Measurements from ENCODE around the gene CROCC2. TPM values are rescaled to one million over a fixed set of nuclear protein-coding genes. Genes with fewer than 3 reads are reported as not detected.

The CROCC2 gene
- total RNA-seq, 1 donor from 2014 or later: not detected

- no peak for DNase-seq (ENCODE audit: low read depth)
- TF ChIP-seq, protein P1, sequence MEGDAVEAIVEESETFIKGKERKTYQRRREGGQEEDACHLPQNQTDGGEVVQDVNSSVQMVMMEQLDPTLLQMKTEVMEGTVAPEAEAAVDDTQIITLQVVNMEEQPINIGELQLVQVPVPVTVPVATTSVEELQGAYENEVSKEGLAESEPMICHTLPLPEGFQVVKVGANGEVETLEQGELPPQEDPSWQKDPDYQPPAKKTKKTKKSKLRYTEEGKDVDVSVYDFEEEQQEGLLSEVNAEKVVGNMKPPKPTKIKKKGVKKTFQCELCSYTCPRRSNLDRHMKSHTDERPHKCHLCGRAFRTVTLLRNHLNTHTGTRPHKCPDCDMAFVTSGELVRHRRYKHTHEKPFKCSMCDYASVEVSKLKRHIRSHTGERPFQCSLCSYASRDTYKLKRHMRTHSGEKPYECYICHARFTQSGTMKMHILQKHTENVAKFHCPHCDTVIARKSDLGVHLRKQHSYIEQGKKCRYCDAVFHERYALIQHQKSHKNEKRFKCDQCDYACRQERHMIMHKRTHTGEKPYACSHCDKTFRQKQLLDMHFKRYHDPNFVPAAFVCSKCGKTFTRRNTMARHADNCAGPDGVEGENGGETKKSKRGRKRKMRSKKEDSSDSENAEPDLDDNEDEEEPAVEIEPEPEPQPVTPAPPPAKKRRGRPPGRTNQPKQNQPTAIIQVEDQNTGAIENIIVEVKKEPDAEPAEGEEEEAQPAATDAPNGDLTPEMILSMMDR (IDR thresholded peaks at IDR 0.05; ENCODE audit: insufficient read depth, low read length, poor library complexity, severe bottlenecking): no peak
- no peaks in the 10 kb centered on the region for H3K36me3 ChIP-seq (ENCODE audit: control insufficient read depth, insufficient read depth, low read length)
- no peak overlapping the region for H3K4me3 ChIP-seq (ENCODE audit: low read depth, low read length)
- peaks cover 57% of the 10 kb centered on the region for H3K27me3 ChIP-seq (ENCODE audit: control insufficient read depth, insufficient read depth, low read length)
These were observed 52.5 kb downstream of the CROCC2 start for GRCh38 chr2:240958366-240959213.

- no peak for DNase-seq (ENCODE audit: low read depth)
These were observed 53.2 kb downstream of the CROCC2 start for GRCh38 chr2:240959214-240959940.

DNA sequence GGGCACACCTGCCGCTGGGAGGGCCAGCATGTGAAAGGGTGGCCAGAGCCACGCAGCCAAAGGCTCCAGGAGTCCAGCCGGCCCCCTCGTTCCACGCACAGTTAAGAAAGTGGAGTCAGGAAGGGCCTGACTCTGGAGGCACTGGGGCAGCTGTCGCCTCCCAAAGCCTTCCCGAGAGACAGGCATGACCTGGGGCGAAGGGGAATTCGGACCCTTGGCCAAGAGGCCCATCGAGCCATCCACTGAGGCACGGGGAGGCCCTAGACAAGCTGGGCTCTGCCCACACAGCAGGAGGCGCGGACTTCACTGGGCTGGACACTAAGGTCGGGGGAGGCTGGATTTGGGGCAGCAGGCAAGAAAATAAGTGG lies 53.8 kb downstream of the CROCC2 start:
- Histone ChIP-seq H3K27me3 (ENCODE audit: control insufficient read depth, insufficient read depth, low read length) (peaks cover 54% of the 10 kb centered on the region), H3K36me3 (ENCODE audit: control insufficient read depth, insufficient read depth, low read length) (no peaks in the 10 kb centered on the region), H3K4me3 (ENCODE audit: low read depth, low read length) (no peak overlapping the region)
- DNase-seq (ENCODE audit: low read depth): no peak
- TF ChIP-seq, protein P1 (IDR thresholded peaks at IDR 0.05; ENCODE audit: insufficient read depth, low read length, poor library complexity, severe bottlenecking): no peak

More at GRCh38 chr2:240959214-240959940, 53.2 kb downstream of the CROCC2 start:
- Histone ChIP-seq H3K4me3 (ENCODE audit: low read depth, low read length) (no peak overlapping the region), H3K27me3 (ENCODE audit: control insufficient read depth, insufficient read depth, low read length) (peaks cover 56% of the 10 kb centered on the region), H3K36me3 (ENCODE audit: control insufficient read depth, insufficient read depth, low read length) (no peaks in the 10 kb centered on the region)
- TF ChIP-seq, protein P1 (IDR thresholded peaks at IDR 0.05; ENCODE audit: insufficient read depth, low read length, poor library complexity, severe bottlenecking): no peak

DNA sequence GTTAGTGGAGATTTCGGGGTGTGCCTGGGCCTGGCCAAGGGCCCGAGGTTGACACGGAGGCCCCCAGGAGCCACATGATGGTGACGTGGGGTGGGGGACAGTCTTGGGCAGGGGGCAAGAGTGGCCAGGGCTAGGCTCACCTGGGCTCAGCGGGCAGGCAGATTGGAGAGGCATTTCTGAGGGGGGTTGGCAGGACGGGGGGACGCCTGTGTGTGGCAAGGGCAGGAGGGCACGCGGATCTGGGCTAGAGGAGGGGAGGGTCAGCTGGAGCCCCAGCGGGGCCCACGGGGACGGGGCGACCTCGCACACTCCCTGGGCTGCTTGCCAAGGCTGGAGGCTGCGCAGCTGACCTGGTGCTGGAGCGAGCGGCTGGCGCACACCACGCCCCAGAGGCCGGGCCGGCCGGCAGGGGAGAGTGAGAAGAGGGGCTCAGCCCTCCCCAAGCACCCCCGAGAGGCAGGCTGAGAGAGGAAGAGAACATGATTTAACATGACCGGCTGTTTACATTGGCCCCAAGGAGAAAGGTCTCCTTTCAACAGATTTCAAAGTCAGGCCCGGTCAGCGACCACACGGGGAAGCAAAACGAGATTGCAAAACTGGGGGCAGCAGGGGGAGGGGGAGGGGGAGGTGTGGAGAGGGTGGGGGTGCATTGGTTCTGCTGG lies 54.3 kb downstream of the CROCC2 start:
- Histone ChIP-seq H3K36me3 (ENCODE audit: control insufficient read depth, insufficient read depth, low read length) (no peaks in the 10 kb centered on the region), H3K4me3 (ENCODE audit: low read depth, low read length) (no peak overlapping the region), H3K27me3 (ENCODE audit: control insufficient read depth, insufficient read depth, low read length) (peaks cover 49% of the 10 kb centered on the region)
- DNase-seq (ENCODE audit: low read depth): no peak
- TF ChIP-seq, protein P1 (IDR thresholded peaks at IDR 0.05; ENCODE audit: insufficient read depth, low read length, poor library complexity, severe bottlenecking): no peak

DNA sequence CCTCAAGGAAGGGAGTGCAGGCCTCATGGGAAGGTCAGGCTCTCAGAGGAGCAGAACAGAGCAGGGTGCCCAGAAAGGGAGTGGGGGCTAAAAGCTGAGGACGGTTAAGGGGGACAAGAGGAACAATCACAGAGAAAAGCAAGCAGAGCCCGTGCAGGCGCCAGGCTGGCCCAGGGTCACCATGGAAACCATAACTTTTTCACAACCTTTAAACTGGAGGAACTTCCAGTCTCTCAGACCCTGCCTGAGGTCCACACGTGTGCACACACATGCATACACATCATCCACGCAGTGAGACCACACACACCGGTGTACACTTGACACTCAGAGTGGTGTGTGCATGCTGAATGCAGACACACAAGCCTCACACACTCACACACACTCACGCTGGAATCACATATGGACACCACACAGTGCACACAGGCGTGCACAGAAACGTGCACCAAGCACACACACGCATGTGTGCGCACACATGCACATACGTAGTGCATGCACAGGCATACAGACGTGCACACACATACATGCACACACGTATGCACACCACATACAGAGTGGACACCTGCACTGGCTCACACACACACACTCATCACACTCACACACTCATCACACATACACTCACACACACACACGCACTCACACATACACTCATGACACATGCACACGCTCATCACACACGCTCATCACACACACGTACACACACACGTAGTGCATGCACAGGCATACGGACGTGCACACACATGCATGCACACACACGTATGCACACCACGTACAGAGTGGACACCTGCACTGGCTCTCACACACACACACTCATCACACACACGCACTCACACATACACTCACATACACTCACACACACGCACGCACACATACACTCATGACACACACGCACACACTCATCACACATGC lies 55.1 kb downstream of the CROCC2 start:
- DNase-seq (ENCODE audit: low read depth): no peak
- Histone ChIP-seq H3K27me3 (ENCODE audit: control insufficient read depth, insufficient read depth, low read length) (peaks cover 44% of the 10 kb centered on the region), H3K4me3 (ENCODE audit: low read depth, low read length) (no peak overlapping the region), H3K36me3 (ENCODE audit: control insufficient read depth, insufficient read depth, low read length) (no peaks in the 10 kb centered on the region)
- TF ChIP-seq, protein P1 (IDR thresholded peaks at IDR 0.05; ENCODE audit: insufficient read depth, low read length, poor library complexity, severe bottlenecking): no peak
